ENCODE results near the gene PLA1A.
A peak's percentile ranks its signal among the peaks of the same experiment; 100 is the strongest.

DNA sequence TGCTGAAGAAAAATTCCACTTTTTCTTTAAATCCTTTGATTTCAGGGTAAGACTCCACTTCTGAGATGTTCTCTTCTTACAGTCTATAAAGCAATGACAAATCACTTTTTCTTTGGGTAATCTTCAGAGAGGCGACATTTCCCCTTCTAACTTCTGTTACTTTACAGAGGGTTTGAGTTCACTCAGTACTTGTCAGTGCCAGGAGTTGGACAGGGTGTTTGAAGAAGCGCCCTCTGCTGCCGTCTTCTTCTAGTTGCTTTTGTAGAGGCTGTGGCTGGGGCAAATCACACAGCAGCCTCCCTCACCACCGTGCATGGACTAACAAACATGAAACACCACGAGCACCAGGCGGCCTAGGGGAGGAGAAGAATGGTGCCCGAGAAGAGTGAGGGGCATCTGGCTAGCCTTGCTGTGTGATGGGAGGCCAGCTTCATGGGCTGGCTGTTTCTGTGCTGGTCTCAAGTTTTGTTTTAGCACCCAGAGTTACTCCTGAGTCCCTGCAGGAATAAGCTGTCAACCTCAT is 38.2 kb upstream of the PLA1A start, which contains the start of gene CD80:
- TF ChIP-seq, protein P1, sequence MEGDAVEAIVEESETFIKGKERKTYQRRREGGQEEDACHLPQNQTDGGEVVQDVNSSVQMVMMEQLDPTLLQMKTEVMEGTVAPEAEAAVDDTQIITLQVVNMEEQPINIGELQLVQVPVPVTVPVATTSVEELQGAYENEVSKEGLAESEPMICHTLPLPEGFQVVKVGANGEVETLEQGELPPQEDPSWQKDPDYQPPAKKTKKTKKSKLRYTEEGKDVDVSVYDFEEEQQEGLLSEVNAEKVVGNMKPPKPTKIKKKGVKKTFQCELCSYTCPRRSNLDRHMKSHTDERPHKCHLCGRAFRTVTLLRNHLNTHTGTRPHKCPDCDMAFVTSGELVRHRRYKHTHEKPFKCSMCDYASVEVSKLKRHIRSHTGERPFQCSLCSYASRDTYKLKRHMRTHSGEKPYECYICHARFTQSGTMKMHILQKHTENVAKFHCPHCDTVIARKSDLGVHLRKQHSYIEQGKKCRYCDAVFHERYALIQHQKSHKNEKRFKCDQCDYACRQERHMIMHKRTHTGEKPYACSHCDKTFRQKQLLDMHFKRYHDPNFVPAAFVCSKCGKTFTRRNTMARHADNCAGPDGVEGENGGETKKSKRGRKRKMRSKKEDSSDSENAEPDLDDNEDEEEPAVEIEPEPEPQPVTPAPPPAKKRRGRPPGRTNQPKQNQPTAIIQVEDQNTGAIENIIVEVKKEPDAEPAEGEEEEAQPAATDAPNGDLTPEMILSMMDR (IDR thresholded peaks at IDR 0.05) = peak in 5 of 12 donors; percentile 16 to 42 (median 26)
- no peak for TF ChIP-seq POLR2A (IDR thresholded peaks at IDR 0.05)
